Measurements from ENCODE around the gene DPM3.

- TF ChIP-seq, protein P1, sequence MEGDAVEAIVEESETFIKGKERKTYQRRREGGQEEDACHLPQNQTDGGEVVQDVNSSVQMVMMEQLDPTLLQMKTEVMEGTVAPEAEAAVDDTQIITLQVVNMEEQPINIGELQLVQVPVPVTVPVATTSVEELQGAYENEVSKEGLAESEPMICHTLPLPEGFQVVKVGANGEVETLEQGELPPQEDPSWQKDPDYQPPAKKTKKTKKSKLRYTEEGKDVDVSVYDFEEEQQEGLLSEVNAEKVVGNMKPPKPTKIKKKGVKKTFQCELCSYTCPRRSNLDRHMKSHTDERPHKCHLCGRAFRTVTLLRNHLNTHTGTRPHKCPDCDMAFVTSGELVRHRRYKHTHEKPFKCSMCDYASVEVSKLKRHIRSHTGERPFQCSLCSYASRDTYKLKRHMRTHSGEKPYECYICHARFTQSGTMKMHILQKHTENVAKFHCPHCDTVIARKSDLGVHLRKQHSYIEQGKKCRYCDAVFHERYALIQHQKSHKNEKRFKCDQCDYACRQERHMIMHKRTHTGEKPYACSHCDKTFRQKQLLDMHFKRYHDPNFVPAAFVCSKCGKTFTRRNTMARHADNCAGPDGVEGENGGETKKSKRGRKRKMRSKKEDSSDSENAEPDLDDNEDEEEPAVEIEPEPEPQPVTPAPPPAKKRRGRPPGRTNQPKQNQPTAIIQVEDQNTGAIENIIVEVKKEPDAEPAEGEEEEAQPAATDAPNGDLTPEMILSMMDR (IDR thresholded peaks at IDR 0.05 in 2 of 3, conservative IDR thresholded peaks at IDR 0.05 in 1 of 3; ENCODE audit: borderline replicate concordance in 1 of 3, insufficient read depth in 1 of 3, low read depth in 2 of 3, low read length in 2 of 3): no peak
- no peak for TF ChIP-seq POLR2A (IDR thresholded peaks at IDR 0.05; ENCODE audit: borderline replicate concordance, extremely low read depth, insufficient read depth, insufficient read length)
- no peak for TF ChIP-seq YY1 (IDR thresholded peaks at IDR 0.05; ENCODE audit: extremely low read depth, insufficient replicate concordance, low read depth, low read length)
- no peak for TF ChIP-seq ZNF274 (IDR thresholded peaks at IDR 0.05; ENCODE audit: low read depth, low read length)
- no peak for TF ChIP-seq POLR2AphosphoS5 (IDR thresholded peaks at IDR 0.05; ENCODE audit: low read depth, low read length)
- no peak for TF ChIP-seq EZH2 (IDR thresholded peaks at IDR 0.05)
- no peak for TF ChIP-seq CEBPB (IDR thresholded peaks at IDR 0.05; ENCODE audit: low read depth)
- TF ChIP-seq RAD21 (IDR thresholded peaks at IDR 0.05; ENCODE audit: low read depth): no peak
- TF ChIP-seq SIN3A (IDR thresholded peaks at IDR 0.05; ENCODE audit: low read depth): no peak
- no peak for TF ChIP-seq JUND (IDR thresholded peaks at IDR 0.05)
Measured at GRCh38 chr1:155106862-155107261, 33.5 kb downstream of the DPM3 start.

All from HCT116 (cell line).